Stimulated activated CD4-positive, alpha-beta T cell treated with anti-CD3 and anti-CD28 coated beads, TNF-alpha, amount 100 ng/mL, for 24 hours (primary cell): ENCODE measurements around the gene DESI2.

Source experiments
- DNase-seq, 3 experiments: peaks; one replicate each; pipeline ENCODE4 v3.0.0-alpha.2; 2020; ENCODE audit warnings: low read depth in 3 of 3

The DESI2 gene

DNA sequence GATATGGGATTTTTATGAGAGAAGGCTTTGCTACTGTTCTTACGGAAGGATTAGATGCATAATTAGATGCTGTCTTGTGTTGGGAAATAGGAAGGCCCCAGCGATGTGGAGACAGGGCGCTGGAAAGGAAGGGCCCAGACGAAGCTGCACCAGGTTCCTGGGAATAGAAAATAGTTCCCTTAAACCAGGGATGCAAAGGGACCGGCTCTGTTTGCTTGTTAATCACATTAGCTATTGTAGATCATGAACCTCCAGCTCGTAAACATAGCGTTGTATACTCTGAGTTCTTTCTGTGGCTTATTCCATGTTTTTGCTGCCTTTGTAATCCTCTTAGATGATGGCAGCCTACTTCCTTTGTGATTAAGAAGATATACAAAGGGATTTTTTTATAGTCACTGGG is 102.7 kb downstream of the DESI2 start:
- no peak for DNase-seq

DNA sequence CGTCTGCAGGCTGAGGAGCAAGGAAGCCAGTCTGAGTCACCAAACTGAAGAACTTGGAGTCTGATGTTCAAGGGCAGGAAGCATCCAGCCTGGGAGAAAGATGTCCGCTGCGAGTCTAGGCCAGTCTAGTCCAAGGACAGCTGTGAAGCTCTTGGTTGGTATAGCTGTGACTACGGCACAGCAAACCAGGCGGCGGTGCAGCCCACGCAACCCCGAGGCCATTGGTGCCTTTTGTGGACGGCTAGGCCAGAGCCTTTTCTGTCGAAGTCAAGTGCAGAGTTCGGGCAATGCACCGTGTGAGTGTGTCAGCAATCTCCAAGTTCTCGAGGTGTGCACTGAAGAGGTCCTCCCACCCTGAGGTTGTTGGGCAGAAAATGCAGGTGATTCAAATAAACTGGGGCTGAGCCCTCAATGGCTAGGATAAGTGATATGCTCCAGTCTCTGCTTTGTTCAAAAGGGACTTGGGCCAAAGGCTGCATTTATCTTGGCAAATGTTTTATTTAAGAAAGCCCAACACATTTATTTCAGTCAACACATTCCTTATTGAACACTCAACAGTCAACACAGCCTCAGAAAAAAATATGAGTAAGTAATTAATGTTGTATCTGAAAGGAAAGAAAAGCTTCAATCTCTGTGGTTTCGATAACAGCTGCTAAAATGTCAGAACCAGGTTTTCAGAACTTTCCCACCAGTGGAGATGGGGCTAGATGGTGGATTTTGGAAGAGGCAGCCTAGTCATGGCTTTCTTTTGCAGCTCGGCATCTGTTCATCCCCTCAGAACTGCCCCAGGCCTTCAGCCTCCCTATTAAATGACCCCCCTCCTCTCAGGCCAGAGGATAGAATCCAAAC is 104.4 kb downstream of the DESI2 start:
- no peak for DNase-seq
